CD4-positive, alpha-beta T cell treated with Interleukin-21 for 1 hour (primary cell): ENCODE data around the gene SLBP.

Experiments
- DNase-seq: peaks from one replicate; pipeline ENCODE4 v3.0.0-alpha.2; 2020

SLBP gene

DNA sequence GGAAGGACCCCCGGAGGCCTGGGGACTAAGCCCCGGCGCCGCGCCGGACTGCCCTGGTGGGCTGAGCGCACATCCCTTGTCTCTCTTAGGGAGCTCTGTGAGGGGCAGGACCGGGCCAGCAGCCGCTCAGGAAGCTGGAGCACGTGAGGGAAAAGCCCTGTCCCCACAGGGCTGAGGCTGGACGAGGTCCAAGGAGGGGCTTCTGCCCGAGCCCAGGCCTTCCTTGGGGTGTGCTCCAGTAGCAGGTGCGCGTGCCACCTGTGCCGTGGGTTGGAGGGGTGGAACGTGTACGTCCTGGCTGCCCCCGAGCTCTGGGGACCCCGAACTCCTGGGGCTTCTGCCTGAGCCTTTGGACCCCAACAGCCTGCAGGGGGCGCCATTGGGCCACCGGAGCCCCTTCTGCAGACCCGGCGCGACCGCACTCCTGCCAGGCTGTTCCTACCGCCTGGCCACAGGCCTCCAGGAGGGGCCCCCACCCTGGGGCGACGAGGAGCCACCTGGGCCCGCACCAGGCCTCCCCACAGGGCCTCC is 36.4 kb upstream of the SLBP start:
- DNase-seq = peak; percentile 74

- DNase-seq = no peak
Observed at GRCh38 chr4:1747603-1747967, 35.5 kb upstream of the SLBP start.

DNA sequence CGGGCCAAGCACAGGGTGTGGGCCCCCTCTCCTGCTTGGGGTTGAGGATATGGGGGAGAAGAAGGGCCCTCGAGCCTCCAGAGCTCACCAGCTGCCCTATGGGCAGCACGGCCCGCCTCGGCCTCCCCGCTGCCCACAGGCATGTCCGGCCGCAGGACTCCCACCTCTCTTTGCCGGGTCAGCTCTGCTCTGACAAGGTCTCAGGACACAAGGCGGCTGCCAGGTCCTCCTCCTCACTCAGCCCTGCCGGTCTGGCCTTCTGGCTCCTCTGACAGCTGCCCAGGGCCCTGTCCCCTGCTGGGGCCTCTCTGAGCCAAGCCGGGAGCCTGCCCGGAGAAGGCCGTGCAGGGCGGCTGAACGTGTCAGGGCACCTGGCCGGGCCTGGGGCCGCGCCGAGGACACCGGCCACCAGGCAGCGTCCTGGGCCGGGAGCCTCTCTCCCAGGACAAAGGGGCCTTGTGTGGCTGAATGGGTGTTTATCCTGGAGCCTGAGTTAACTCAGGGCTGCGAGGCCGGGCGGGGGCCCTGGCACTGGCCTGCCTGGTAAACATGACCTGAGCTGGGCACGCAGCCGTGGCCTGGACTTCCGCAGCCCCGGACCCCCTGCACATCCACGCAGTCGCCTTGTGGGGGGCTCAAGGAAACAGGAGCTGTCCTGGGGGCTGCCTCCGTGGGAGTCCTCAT is 34.9 kb upstream of the SLBP start:
- DNase-seq = no peak

- peak; percentile 78 for DNase-seq
Observed at GRCh38 chr4:1746265-1746691, 34.2 kb upstream of the SLBP start.

DNA sequence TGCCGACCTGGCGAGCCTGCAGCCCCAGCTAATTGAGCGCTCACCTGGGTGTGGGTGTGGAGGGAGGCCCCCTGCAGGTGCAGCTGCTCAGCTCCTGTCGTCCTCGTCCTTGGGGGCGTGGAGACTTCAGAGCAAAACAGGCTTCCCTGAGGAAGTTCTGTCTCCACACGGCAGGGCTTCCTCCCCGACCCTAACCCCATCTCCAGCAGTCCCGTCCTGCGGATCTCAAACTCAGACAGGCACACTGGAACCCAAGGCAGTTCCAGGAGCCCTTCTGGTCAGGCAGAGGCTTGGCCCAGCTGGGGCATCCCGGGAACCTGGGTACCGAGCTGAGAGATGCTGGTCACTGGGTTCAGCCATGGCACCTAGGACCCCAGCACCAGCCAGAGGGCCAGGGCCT is 33.6 kb upstream of the SLBP start:
- no peak for DNase-seq

DNA sequence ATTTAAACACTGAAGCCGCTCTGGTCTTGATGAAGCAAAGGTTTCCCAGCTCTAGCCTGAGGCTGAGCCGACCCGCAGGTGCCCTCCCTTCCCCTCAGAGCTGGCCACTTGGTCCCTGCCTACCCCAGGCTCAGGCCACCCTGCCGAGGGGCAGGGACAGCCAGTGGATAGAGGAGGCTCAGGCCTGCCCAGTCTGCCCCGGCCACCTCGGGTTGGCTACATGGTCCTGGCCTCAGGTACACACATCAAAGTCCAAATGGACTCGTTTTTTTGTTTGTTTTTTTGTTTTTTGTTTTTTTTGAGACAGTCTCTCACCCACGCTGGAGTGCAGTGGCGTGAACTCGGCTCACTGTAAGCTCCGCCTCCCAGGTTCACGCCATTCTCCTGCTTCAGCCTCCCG is 33.0 kb upstream of the SLBP start:
- DNase-seq = no peak

DNA sequence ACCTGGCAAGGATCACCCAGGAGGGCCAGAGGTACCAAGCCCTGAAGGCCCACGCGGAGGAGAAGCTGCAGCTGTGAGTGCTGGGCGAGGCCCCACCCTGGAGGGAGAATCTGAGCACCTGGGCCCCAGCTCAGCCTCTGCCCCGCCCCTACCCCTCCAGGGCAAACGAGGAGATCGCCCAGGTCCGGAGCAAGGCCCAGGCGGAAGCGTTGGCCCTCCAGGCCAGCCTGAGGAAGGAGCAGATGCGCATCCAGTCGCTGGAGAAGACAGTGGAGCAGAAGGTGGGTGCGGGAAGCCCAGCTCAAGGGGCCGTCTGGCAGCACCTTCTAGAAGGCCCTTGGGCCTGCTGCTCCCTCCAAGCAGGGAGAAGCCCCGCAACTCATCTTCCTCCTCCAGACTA is 32.4 kb upstream of the SLBP start:
- DNase-seq = no peak

GRCh38 chr4:1743975-1744374 is 31.9 kb upstream of the SLBP start:
- DNase-seq = no peak

GRCh38 chr4:1743551-1743950 is 31.4 kb upstream of the SLBP start:
- no peak for DNase-seq

GRCh38 chr4:1741208-1741607 is 29.1 kb upstream of the SLBP start:
- no peak for DNase-seq

- no peak for DNase-seq
Observed at GRCh38 chr4:1740021-1740545, 28.0 kb upstream of the SLBP start.

- DNase-seq = no peak
Observed at GRCh38 chr4:1739358-1739757, 27.2 kb upstream of the SLBP start.

GRCh38 chr4:1738410-1738809 is 26.3 kb upstream of the SLBP start:
- no peak for DNase-seq

GRCh38 chr4:1737666-1738065 is 25.5 kb upstream of the SLBP start:
- no peak for DNase-seq

DNA sequence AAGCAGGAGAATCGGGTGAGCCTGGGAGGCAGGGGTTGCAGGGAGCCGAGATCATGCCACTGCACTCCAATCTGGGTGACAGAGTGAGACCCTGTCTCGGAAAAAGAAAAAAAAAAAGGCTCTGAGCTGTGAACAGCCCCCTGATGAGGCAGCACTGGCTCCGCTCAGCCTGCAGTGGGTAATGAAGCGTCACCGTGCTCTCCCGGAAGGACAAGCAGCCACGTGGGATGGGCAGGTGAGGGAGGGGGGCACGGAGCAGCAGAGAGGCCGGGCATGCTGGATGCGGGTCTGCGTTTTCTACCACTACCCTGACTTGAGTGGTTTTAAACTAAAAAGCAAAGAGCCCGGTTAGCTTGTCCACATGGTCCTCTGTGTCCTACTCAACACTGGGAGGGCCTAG is 24.7 kb upstream of the SLBP start:
- DNase-seq = no peak

DNA sequence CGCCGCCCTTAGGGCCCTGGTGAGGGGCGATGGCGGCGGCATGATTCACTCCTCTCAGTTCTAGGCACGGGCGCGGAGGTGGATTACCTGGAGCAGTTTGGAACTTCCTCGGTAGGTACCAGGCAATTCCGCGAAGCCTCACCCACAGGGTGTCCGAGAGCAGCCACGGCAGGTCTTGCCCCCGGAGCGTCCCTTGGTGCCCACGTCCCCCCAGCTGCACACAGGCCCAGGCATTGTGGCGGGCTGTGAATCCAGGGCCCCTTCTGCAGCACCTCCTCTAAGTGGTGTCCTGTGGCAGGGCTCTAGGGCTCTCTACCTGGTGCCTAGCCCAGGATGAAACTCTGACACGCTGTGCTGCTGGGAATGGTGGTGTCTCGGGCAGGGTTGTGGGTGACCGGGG is 23.1 kb upstream of the SLBP start:
- no peak for DNase-seq

GRCh38 chr4:1732911-1733310 is 20.8 kb upstream of the SLBP start:
- DNase-seq = no peak

DNA sequence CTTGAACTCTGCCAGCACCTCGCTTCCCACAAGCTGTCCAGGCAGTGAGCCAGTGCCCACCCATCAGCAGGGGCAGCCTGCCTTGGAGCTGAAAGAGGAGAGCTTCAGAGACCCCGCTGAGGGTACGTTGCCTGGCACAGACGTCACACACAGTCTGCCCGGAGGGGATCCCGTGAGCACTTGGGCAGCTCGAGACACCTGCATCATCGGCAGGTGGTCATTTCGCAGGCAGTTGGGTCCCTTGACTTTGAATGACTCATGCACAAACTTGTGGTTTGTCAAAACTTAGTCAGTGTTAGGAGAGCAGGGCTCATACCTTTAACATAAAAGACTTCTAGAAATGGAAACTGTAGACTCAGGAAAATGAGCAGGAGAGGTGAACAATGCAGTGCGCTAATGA is 19.1 kb upstream of the SLBP start:
- no peak for DNase-seq

GRCh38 chr4:1730532-1731135 is 18.5 kb upstream of the SLBP start:
- DNase-seq = no peak

DNA sequence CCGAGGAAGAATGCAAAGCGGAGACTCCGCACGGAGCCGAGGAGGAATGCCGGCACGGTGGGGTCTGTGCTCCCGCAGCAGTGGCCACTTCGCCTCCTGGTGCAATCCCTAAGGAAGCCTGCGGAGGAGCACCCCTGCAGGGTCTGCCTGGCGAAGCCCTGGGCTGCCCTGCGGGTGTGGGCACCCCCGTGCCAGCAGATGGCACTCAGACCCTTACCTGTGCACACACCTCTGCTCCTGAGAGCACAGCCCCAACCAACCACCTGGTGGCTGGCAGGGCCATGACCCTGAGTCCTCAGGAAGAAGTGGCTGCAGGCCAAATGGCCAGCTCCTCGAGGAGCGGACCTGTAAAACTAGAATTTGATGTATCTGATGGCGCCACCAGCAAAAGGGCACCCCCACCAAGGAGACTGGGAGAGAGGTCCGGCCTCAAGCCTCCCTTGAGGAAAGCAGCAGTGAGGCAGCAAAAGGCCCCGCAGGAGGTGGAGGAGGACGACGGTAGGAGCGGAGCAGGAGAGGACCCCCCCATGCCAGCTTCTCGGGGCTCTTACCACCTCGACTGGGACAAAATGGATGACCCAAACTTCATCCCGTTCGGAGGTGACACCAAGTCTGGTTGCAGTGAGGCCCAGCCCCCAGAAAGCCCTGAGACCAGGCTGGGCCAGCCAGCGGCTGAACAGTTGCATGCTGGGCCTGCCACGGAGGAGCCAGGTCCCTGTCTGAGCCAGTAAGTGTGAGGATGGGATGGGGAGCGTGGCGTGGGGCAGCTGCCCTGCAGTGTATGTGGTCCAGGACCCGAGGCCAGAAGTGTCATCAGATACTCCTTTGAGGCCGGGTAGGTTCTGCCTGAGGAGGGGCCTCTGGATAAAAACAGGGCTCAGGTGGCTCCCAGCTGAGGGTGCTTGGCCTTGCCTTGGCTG is 16.2 kb upstream of the SLBP start:
- no peak for DNase-seq

DNA sequence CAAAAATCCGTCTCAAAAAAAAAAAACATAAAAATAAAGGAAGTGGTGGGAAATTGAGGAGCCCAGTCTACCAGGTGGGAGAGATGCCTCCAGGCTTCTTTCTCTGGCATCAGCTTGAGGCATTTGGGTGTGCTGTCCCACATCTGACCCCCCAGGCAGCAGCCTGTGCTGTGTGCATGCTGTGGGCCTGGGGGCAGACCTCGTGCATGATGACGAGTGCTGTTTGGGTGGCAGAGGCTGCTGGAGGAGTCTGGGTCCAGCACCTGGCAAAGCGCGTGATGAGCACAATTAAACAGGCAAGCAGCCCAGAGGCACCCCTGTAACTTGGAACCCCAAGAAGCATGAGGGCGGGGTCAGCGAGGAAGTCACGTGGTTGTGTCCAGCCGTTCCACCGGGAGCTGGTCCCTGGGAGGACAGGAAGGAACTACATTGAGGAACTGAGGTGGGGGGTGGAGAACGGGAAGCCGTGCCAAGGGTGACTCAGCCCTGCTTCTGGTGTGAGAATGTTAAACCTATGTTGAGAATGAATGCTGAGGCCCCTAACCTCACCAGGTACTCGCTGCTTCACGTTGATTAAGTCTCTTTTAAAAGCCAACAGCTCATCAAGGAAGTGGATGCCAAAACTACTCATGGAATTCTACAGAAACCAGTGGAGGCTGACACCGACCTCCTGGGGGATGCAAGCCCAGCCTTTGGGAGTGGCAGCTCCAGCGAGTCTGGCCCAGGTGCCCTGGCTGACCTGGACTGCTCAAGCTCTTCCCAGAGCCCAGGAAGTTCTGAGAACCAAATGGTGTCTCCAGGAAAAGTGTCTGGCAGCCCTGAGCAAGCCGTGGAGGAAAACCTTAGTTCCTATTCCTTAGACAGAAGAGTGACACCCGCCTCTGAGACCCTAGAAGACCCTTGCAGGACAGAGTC is 15.3 kb upstream of the SLBP start:
- no peak for DNase-seq

- DNase-seq = peak; percentile 89
Observed at GRCh38 chr4:1726146-1726934, 14.2 kb upstream of the SLBP start.
